Neural cell (in vitro differentiated cells): Measurements from ENCODE around the gene ESPNL.

Experiments used
- EP300 ChIP-seq: fragments of 450-650 bp; conservative IDR thresholded peaks from 2 replicates; pipeline ENCODE4 v1.6.1; 2014; ENCODE audit warnings: antibody characterized with exemption, mild to moderate bottlenecking, moderate library complexity; ENCODE audit not compliant: poor library complexity, severe bottlenecking
- EZH2 ChIP-seq: fragments of 200-600, 300-800 bp; shearing (Covaris generic), sonication (generic); IDR thresholded peaks from 2 replicates; pipeline ENCODE4 v1.6.1; 2014; ENCODE audit warnings: antibody characterized with exemption, low read length, borderline replicate concordance, mild to moderate bottlenecking; ENCODE audit not compliant: insufficient read depth, poor library complexity, severe bottlenecking
- MXI1 ChIP-seq: fragments of 450-650 bp; conservative IDR thresholded peaks from 2 replicates; pipeline ENCODE4 v1.6.1; 2014; ENCODE audit warnings: antibody characterized with exemption, mild to moderate bottlenecking; ENCODE audit not compliant: poor library complexity, severe bottlenecking
- POLR2AphosphoS5 ChIP-seq: IDR thresholded peaks from 2 replicates; pipeline ENCODE4 v1.6.1; 2012
- SMC3 ChIP-seq: fragments of 450-650 bp; conservative IDR thresholded peaks from 2 replicates; pipeline ENCODE4 v1.6.1; 2014; ENCODE audit warnings: antibody characterized with exemption, mild to moderate bottlenecking, moderate library complexity; ENCODE audit not compliant: poor library complexity
- TAF1 ChIP-seq: IDR thresholded peaks from 2 replicates; pipeline ENCODE4 v1.6.1; 2012; ENCODE audit warnings: low read depth
- TF ChIP-seq, protein P1 (sequence below): fragments of 450-650 bp; IDR thresholded peaks from 2 replicates; pipeline ENCODE4 v1.5.1; 2014; ENCODE audit warnings: antibody characterized with exemption, mild to moderate bottlenecking, moderate library complexity; ENCODE audit not compliant: poor library complexity, severe bottlenecking
- TF ChIP-seq, protein P2 (sequence below): IDR thresholded peaks from 2 replicates; pipeline ENCODE4 v1.6.1; 2012; ENCODE audit warnings: borderline replicate concordance

DNA sequence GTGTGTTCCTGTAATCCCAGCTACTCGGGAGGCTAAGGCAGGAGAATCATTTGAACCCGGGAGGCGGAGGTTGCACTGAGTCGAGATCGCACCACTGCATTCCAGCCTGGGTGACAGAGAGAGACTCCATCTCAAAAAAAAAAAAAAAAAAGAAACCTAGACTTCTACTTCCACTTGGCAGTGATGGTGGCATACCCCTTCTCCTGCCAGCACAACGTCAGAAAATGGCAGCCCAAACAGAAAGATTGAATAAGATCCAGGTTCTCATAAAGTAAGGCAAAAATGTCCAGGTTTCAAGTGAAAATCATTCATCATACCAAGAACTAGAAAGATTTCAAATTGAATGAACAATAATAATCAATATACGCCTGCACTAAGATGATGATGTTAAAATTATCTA is 15.4 kb upstream of the ESPNL start:
- TF ChIP-seq, protein P1, sequence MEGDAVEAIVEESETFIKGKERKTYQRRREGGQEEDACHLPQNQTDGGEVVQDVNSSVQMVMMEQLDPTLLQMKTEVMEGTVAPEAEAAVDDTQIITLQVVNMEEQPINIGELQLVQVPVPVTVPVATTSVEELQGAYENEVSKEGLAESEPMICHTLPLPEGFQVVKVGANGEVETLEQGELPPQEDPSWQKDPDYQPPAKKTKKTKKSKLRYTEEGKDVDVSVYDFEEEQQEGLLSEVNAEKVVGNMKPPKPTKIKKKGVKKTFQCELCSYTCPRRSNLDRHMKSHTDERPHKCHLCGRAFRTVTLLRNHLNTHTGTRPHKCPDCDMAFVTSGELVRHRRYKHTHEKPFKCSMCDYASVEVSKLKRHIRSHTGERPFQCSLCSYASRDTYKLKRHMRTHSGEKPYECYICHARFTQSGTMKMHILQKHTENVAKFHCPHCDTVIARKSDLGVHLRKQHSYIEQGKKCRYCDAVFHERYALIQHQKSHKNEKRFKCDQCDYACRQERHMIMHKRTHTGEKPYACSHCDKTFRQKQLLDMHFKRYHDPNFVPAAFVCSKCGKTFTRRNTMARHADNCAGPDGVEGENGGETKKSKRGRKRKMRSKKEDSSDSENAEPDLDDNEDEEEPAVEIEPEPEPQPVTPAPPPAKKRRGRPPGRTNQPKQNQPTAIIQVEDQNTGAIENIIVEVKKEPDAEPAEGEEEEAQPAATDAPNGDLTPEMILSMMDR = no peak
- TF ChIP-seq, protein P2, sequence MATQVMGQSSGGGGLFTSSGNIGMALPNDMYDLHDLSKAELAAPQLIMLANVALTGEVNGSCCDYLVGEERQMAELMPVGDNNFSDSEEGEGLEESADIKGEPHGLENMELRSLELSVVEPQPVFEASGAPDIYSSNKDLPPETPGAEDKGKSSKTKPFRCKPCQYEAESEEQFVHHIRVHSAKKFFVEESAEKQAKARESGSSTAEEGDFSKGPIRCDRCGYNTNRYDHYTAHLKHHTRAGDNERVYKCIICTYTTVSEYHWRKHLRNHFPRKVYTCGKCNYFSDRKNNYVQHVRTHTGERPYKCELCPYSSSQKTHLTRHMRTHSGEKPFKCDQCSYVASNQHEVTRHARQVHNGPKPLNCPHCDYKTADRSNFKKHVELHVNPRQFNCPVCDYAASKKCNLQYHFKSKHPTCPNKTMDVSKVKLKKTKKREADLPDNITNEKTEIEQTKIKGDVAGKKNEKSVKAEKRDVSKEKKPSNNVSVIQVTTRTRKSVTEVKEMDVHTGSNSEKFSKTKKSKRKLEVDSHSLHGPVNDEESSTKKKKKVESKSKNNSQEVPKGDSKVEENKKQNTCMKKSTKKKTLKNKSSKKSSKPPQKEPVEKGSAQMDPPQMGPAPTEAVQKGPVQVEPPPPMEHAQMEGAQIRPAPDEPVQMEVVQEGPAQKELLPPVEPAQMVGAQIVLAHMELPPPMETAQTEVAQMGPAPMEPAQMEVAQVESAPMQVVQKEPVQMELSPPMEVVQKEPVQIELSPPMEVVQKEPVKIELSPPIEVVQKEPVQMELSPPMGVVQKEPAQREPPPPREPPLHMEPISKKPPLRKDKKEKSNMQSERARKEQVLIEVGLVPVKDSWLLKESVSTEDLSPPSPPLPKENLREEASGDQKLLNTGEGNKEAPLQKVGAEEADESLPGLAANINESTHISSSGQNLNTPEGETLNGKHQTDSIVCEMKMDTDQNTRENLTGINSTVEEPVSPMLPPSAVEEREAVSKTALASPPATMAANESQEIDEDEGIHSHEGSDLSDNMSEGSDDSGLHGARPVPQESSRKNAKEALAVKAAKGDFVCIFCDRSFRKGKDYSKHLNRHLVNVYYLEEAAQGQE = no peak
- TF ChIP-seq EP300 (no peak), EZH2 (no peak), POLR2AphosphoS5 (no peak), TAF1 (no peak), MXI1 (no peak), SMC3 (no peak)
